GM21447 (cell line): Measurements from ENCODE around the gene LOXL4.
"Not testable (repeated sequence)": the region's sequence is repeated elsewhere in the genome, so short reads cannot be mapped to it uniquely, and the experiment has no call there.

Experiments used
- ATAC-seq: cut with Tn5 transposase; IDR thresholded peaks from one replicate; pipeline ENCODE4 v1.9.1; 2021; ENCODE audit not compliant: unreplicated experiment

LOXL4 gene

GRCh38 chr10:98246911-98247805 lies 20.8 kb downstream of the LOXL4 start:
- no peak for ATAC-seq

- no peak for ATAC-seq
Observed at GRCh38 chr10:98244586-98244985, 23.4 kb downstream of the LOXL4 start.

GRCh38 chr10:98244141-98244540 lies 23.9 kb downstream of the LOXL4 start:
- ATAC-seq = no peak

GRCh38 chr10:98242823-98243222 lies 25.2 kb downstream of the LOXL4 start:
- ATAC-seq = no peak

GRCh38 chr10:98240524-98240923 lies 27.5 kb downstream of the LOXL4 start:
- ATAC-seq = no peak

- no peak for ATAC-seq
Observed at GRCh38 chr10:98238391-98238790, 29.6 kb downstream of the LOXL4 start.

- ATAC-seq = no peak
Observed at GRCh38 chr10:98236862-98237261, 31.1 kb downstream of the LOXL4 start.

GRCh38 chr10:98235846-98236245 lies 32.1 kb downstream of the LOXL4 start:
- no peak for ATAC-seq

- ATAC-seq = no peak
Observed at GRCh38 chr10:98231417-98231816, 36.6 kb downstream of the LOXL4 start.

- ATAC-seq = not testable (repeated sequence)
Observed at GRCh38 chr10:98228266-98228665, 39.7 kb downstream of the LOXL4 start.

GRCh38 chr10:98227713-98228112 lies 40.3 kb downstream of the LOXL4 start:
- not testable (repeated sequence) for ATAC-seq

GRCh38 chr10:98226508-98227144 lies 41.4 kb downstream of the LOXL4 start:
- no peak for ATAC-seq

- ATAC-seq = no peak
Observed at GRCh38 chr10:98224996-98225395, 43.0 kb downstream of the LOXL4 start.

GRCh38 chr10:98224509-98224908 lies 43.5 kb downstream of the LOXL4 start:
- ATAC-seq = no peak

GRCh38 chr10:98223874-98224273 lies 44.1 kb downstream of the LOXL4 start:
- no peak for ATAC-seq

- ATAC-seq = no peak
Observed at GRCh38 chr10:98217801-98218200, 50.2 kb downstream of the LOXL4 start.

GRCh38 chr10:98215373-98215772 lies 52.6 kb downstream of the LOXL4 start:
- ATAC-seq = no peak

GRCh38 chr10:98213740-98214139 lies 54.3 kb downstream of the LOXL4 start:
- ATAC-seq = no peak

- ATAC-seq = no peak
Observed at GRCh38 chr10:98212196-98212595, 55.8 kb downstream of the LOXL4 start.

- ATAC-seq = no peak
Observed at GRCh38 chr10:98209441-98209840, 58.6 kb downstream of the LOXL4 start.

GRCh38 chr10:98208925-98209324 lies 59.1 kb downstream of the LOXL4 start:
- no peak for ATAC-seq

- no peak for ATAC-seq
Observed at GRCh38 chr10:98205351-98205750, 62.6 kb downstream of the LOXL4 start.
